ENCODE data around the gene GPR45. TPM values are rescaled to one million over a fixed set of nuclear protein-coding genes. Genes with fewer than 3 reads are reported as not detected.

The GPR45 gene
- total and polyA plus RNA-seq, 9 of the 15 experiments (the other 6 are each of a cell fraction or from before 2014, with no cell fraction given) = not detected

DNA sequence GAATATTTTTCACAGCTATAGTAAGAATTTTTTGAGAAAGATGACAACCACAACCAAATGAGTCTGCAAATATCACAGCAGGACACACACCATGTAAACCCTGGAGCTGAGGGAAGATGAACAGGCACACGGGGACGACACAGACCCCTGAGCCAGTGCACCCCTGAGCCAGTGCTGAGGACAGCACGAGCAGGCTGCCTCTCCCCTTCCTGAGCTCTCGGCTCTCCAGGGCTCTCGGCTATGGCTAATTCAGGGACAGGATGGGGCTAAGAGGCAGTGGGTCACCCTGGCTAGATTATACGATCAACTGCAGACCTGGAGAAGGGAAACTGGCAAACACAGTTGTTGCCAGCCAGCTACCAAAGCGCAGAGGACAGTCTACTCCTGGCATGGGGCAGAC, 46.6 kb downstream of the GPR45 start:
- in situ Hi-C loops (cut with MboI) (no loop called here), intact Hi-C loops (cut with micrococcal nuclease) (no loop called here)
- CTCF ChIA-PET (ENCODE audit: low intra/inter-chr PET ratio) = interaction anchor here (0.9 kb wide), 1 partner anchor 232 kb away, joined by 3 read pairs; no protein-coding TSS in a partner anchor
- H3K4me3 ChIP-seq = no peak overlapping the region
- H3K9me1 ChIP-seq (ENCODE audit: control insufficient read depth, insufficient read depth, low read length) = peaks cover 3% of the 10 kb centered on the region
- H3K79me2 ChIP-seq (ENCODE audit: control insufficient read depth, insufficient read depth, low read length) = no peaks in the 10 kb centered on the region
- H3K27me3 ChIP-seq (ENCODE audit: control insufficient read depth in 2 of 2, insufficient read depth in 2 of 2, low read length in 2 of 2) = no peaks in the 10 kb centered on the region
- 0 out of 5 replicates have a peak, but pooled peaks cover 0 to 3% of the 10 kb centered on the region in 2 experiments for H3K4me1 ChIP-seq (replicated peaks in 1 of 2; ENCODE audit: control insufficient read depth in 2 of 2, insufficient read depth in 2 of 2, low read length in 2 of 2)
- FAIRE-seq = no peak
- peaks cover 73% of the 10 kb centered on the region for H3K36me3 ChIP-seq (ENCODE audit: control insufficient read depth, insufficient read depth, low read length)
- TF ChIP-seq TFAM (CRISPR knock-in tag; conservative IDR thresholded peaks at IDR 0.05) (no peak), ZNF280B (CRISPR knock-in tag; IDR thresholded peaks at IDR 0.05) (no peak), ZBED1 (IDR thresholded peaks at IDR 0.05) (no peak), MTA2 (IDR thresholded peaks at IDR 0.05; ENCODE audit: low read depth) (no peak), ZNF280A (IDR thresholded peaks at IDR 0.05; ENCODE audit: low read depth, partially characterized antibody) (no peak), AFF1 (IDR thresholded peaks at IDR 0.05; ENCODE audit: low read depth in 1 of 2, partially characterized antibody in 2 of 2) (no peak), ZSCAN29 (IDR thresholded peaks at IDR 0.05) (no peak), PHF21A (IDR thresholded peaks at IDR 0.05; ENCODE audit: borderline replicate concordance, low read depth) (no peak), GTF2F1 (IDR thresholded peaks at IDR 0.05; ENCODE audit: low read depth, low read length) (no peak), L3MBTL2 (IDR thresholded peaks at IDR 0.05) (no peak), KDM5B (IDR thresholded peaks at IDR 0.05; ENCODE audit: insufficient replicate concordance, low read depth, low read length) (no peak)
- H3K9ac ChIP-seq (ENCODE audit: insufficient read depth in 1 of 2, low read depth in 2 of 2, low read length in 2 of 2) = peak overlapping the region in 1 of 2 experiments; percentile 56; a peak in 1 of 4 replicates
- H4K20me1 ChIP-seq (replicated peaks; ENCODE audit: control insufficient read depth, insufficient read depth, low read length) = peaks cover 3% of the 10 kb centered on the region; the same call in 1 of the 2 replicates
- no peak overlapping the region for H3K4me2 ChIP-seq (ENCODE audit: insufficient read depth, low read length)
- H3K27ac ChIP-seq (ENCODE audit: extremely low read depth, low read depth, low read length) = no peak overlapping the region
- ATAC-seq = peak; percentile 50
- WGBS (ENCODE audit: insufficient coverage, low coverage, missing lambda C conversion rate) = 82% methylated on average over 6 of the region's 7 CpGs
- POLR2A ChIA-PET = interaction anchor here (0.5 kb wide), 1 partner anchor 278 kb away, joined by 3 read pairs; no protein-coding TSS in a partner anchor
- no peak overlapping the region for H2AFZ ChIP-seq (ENCODE audit: low read depth, low read length)
- BruUV-seq (replicated peaks) = no TSS peak
- H3K9me3 ChIP-seq (replicated peaks; ENCODE audit: control insufficient read depth, insufficient read depth, low read depth, low read length) = no peaks in the 10 kb centered on the region
- no peak for DNase-seq (ENCODE audit: extremely low read depth in 1 of 4, low spot score in 3 of 4)

Measured in K562 (cell line).